Left ventricle myocardium inferior (tissue), 1 donor: ENCODE data around the gene FAM107B. TPM values are rescaled to one million over a fixed set of nuclear protein-coding genes. Genes with fewer than 3 reads are reported as not detected.

Experiments used
- DNase-seq: peaks from one replicate; pipeline ENCODE4 v3.0.0-alpha.2; 2020
- H3K27ac ChIP-seq: fragments of 200-600 bp; replicated peaks from 2 replicates; pipeline ENCODE4 v1.8.0; 2021
- H3K27me3 ChIP-seq: fragments of 200-600 bp; 2 replicates; pipeline ENCODE4 v1.8.0; 2021; ENCODE audit warnings: low read depth
- H3K36me3 ChIP-seq: fragments of 200-600 bp; 2 replicates; pipeline ENCODE4 v1.8.0; 2021
- H3K4me1 ChIP-seq: fragments of 200-600 bp; 2 replicates; pipeline ENCODE4 v1.8.0; 2021
- H3K4me3 ChIP-seq: fragments of 200-600 bp; 2 replicates; pipeline ENCODE4 v1.8.0; 2021; ENCODE audit warnings: mild to moderate bottlenecking, moderate library complexity
- H3K9me3 ChIP-seq: fragments of 200-600 bp; replicated peaks from 2 replicates; pipeline ENCODE4 v1.8.0; 2021
- CTCF ChIP-seq: fragments of 200-600 bp; IDR thresholded peaks from 2 replicates; pipeline ENCODE4 v1.8.0; 2021; ENCODE audit warnings: antibody characterized with exemption, mild to moderate bottlenecking, borderline replicate concordance
- intact Hi-C: fragments of 100-400 bp; cut with micrococcal nuclease; formaldehyde crosslinking; loops from one replicate; pipeline ENCODE4 v1.11.0; 2022
- total RNA-seq: library from RNA; stranded (reverse); fragmentation: NEBNext Ultra II Directional; extraction: Animal tissue kit (Norgen Biotek cat#: 25700); gene quantifications from one replicate; pipeline ENCODE4 v1.2.1, GENCODE V29; 2021
- donor health status: DM: no; HTN: yes; CAD: no; lungs with severe emphysema.

Gene FAM107B
- total RNA-seq, 1 donor from 2014 or later: 4.7 TPM

GRCh38 chr10:14565199-14565598 lies 209.5 kb downstream of the FAM107B start:
- peaks cover 5% of the 10 kb centered on the region for H3K9me3 ChIP-seq
- peaks cover 3% of the 10 kb centered on the region for H3K4me1 ChIP-seq
- no peaks in the 10 kb centered on the region for H3K36me3 ChIP-seq
- TF ChIP-seq CTCF: no peak
- H3K4me3 ChIP-seq: no peak overlapping the region
- intact Hi-C loops: no loop called here
- no peaks in the 10 kb centered on the region for H3K27me3 ChIP-seq
- no peak for DNase-seq
- no peak overlapping the region for H3K27ac ChIP-seq

GRCh38 chr10:14564268-14564744 lies 210.4 kb downstream of the FAM107B start:
- peaks cover 3% of the 10 kb centered on the region for H3K4me1 ChIP-seq

GRCh38 chr10:14563359-14563940 lies 211.2 kb downstream of the FAM107B start:
- DNase-seq: no peak
- no peak overlapping the region for H3K27ac ChIP-seq
- H3K4me1 ChIP-seq: peaks cover 3% of the 10 kb centered on the region
- no peak for TF ChIP-seq CTCF
- H3K9me3 ChIP-seq: peaks cover 5% of the 10 kb centered on the region
- intact Hi-C loops: no loop called here
- no peaks in the 10 kb centered on the region for H3K36me3 ChIP-seq
- H3K27me3 ChIP-seq: no peaks in the 10 kb centered on the region
- no peak overlapping the region for H3K4me3 ChIP-seq

More at GRCh38 chr10:14564268-14564744, 210.4 kb downstream of the FAM107B start:
- no peaks in the 10 kb centered on the region for H3K36me3 ChIP-seq
- H3K27ac ChIP-seq: no peak overlapping the region
- TF ChIP-seq CTCF: no peak
- intact Hi-C loops: no loop called here
- H3K4me3 ChIP-seq: no peak overlapping the region
- DNase-seq: no peak
- no peaks in the 10 kb centered on the region for H3K27me3 ChIP-seq
- peaks cover 5% of the 10 kb centered on the region for H3K9me3 ChIP-seq

- peaks cover 5% of the 10 kb centered on the region for H3K9me3 ChIP-seq
- no peaks in the 10 kb centered on the region for H3K27me3 ChIP-seq
- DNase-seq: no peak
- peaks cover 3% of the 10 kb centered on the region for H3K4me1 ChIP-seq
- no peak overlapping the region for H3K4me3 ChIP-seq
- no peak for TF ChIP-seq CTCF
- no peak overlapping the region for H3K27ac ChIP-seq
- no peaks in the 10 kb centered on the region for H3K36me3 ChIP-seq
- intact Hi-C loops: no loop called here
Observed at GRCh38 chr10:14563076-14563336, 211.7 kb downstream of the FAM107B start.

GRCh38 chr10:14562218-14563075 lies 212.2 kb downstream of the FAM107B start:
- Histone ChIP-seq H3K27me3 (no peaks in the 10 kb centered on the region), H3K36me3 (no peaks in the 10 kb centered on the region), H3K4me3 (no peak overlapping the region), H3K27ac (no peak overlapping the region), H3K4me1 (peaks cover 1% of the 10 kb centered on the region), H3K9me3 (peaks cover 5% of the 10 kb centered on the region)
- intact Hi-C loops: no loop called here
- DNase-seq: no peak
- no peak for TF ChIP-seq CTCF
